ENCODE results near the gene TOX4.
"Not testable (repeated sequence)": the region's sequence is repeated elsewhere in the genome, so short reads cannot be mapped to it uniquely, and the experiment has no call there.

TOX4 gene

GRCh38 chr14:21535545-21536417 lies 58.8 kb downstream of the TOX4 start:
- no peak for DNase-seq (ENCODE audit: low spot score)

DNA sequence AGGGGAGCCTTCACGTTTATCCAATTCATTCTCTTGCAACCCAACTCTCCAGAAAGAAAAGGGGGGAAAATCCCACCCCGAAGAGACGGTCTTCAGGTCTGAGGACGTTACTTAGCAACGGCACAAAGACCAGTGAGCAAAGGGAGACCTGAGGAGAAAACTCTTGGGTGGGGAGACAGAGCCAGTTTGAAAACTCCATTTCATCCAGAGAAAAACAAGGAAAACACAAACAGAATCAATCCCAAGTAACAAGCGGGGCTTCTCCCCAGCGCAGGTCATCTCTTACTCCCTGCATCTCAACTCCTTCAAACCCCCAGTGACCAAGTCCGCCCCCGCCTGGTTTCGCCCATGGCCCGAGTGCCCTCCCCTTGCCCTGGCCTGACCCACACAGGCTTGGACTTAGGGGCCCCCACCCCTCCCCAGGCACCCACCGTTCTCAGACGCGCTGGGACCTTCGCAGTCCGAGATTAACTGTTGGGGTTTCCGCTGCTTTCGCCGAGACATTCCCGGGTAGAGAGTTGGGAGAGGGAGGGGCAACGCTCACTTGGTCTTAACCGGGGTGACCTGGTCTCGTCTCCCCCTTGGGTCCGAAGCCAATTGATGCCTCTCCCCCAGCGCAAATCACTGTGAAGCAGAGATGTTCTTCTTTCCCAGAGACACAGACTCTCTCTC lies 59.6 kb downstream of the TOX4 start:
- DNase-seq (ENCODE audit: low spot score), result no peak

- no peak for DNase-seq (ENCODE audit: low spot score)
These were observed 60.1 kb downstream of the TOX4 start for GRCh38 chr14:21537090-21537424.

DNA sequence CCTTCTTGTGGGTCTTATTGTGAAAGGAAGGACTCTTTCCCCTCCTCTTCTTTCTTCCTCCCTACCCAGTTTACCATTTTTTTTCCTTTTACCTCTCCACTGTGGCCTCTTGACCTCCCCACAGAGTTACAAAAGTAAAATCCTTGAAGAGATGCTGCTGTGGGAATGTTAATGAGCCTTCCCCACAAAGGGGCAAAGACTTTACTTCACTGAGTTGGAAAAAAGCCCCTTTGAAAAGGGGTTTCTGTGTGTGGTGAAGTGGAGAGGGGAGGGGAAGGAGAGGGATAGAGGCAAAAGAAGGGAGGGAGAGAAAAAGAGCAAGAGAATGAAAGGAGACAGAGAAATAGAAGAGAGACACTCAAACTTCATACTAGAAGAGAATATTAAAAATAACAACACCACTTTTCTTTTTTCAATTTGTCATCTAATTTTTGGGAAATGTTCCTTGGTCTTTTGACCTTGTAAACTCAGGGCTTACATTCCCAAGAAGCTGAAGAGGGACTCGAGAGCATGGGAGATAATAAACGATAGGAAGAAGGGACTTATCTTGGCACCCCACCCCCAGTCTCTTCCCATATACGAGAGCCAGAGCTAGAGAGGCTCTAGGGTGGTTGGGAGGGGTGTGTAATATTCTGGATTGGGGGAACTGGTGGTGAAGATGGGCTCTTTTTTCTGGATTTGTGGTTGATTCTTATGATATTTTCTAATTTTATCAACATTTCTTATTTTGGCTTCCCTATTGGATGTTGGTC lies 62.4 kb downstream of the TOX4 start:
- no peak for DNase-seq (ENCODE audit: low spot score)

DNA sequence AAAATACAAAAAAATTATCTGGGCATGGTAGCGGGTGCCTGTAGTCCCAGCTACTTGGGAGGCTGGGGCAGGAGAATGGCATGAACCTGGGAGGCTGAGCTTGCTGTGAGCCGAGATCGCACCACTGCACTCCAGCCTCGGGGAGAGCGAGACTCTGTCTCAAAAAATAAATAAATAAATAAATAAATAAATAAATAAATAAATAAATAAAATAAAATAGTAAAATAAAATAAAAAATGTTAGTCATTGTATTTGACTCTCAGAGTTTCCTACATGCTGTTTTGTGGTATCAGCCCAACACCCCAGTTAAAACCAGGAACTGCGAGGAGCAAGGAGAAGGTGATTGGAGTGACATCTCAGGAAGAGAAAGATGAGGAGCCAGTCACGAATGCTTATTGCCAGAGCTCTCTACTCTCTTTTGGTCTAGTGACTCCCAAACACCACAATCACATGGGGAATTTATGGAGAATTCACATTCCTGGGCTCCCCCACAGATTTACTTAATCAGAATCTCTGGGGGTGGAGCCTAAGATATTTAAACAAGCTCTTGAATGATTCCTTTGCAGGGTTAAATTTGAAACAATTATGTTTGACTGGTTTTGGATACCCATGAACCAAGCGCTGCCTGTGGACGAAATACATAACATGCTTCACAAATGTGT lies 64.5 kb downstream of the TOX4 start:
- no peak for DNase-seq (ENCODE audit: low spot score)

DNA sequence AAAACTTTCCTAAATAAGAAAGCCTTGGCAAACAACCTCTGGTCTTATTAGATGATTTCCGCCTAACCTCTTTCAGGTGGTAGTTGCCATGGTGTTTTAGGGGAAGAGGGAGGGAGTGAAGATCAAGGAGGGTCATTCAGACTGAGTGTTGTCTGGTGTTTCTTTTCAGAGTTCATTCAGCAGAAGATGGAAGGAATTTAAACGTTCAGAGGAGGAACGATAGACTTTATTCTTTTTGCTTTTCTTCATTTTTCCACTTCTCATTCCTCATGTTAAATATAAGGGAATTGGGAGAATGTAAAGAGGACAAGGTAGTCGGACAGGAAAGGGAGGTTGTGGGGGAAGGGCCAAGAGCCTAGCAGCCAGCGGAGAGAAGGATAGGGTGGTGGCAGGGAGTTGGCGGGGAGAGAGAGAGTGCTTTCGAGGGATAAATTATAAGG lies 66.5 kb downstream of the TOX4 start:
- no peak for DNase-seq (ENCODE audit: low spot score)

DNA sequence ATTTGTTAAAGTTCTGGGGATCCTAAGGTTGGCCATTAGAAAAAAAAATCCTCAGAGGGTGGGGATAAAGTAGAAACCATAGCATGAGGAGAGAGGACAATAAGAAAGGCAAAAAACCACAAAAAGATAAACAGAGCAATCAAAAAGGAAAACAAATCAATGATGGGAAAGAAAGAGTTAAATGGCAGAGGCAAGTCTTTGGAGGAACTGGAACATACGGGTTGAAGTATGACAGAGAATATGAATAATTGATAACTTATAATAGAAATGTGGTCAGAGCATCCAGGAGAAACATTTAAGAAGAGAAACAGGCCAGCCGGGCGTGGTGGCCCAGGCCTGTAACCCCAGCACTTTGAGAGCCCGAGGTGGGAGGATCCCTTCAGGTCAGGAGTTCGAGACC lies 67.0 kb downstream of the TOX4 start:
- no peak for DNase-seq (ENCODE audit: low spot score)

GRCh38 chr14:21544588-21544987 lies 67.6 kb downstream of the TOX4 start:
- DNase-seq (ENCODE audit: low spot score), result not testable (repeated sequence)

All from RKO (cell line).